K562 (cell line): ENCODE measurements around the gene WFDC2. TPM values are rescaled to one million over a fixed set of nuclear protein-coding genes. Genes with fewer than 3 reads are reported as not detected.

Experiments used
- ATAC-seq: fragments of 200-7000 bp; cut with Tn5 transposase; 3 replicates; pipeline ENCODE4 v1.9.1; 2020; ENCODE audit warnings: moderate library complexity
- BruUV-seq: library from RNA; stranded (reverse); fragments of 400-500 nt; replicated peaks from 2 replicates; lab custom pipeline; 2021; lab: Mats Ljungman, UMichigan
- CTCF ChIA-PET: fragments of 300-600 bp; formaldehyde crosslinking; extraction: SDS; loops from one replicate; lab custom pipeline; 2021; ENCODE audit warnings: low intra/inter-chr PET ratio; lab: Yijun Ruan, JAX
- POLR2A ChIA-PET: fragments of 300-600, 350-650 bp; sonication (Branson Sonifier 250); formaldehyde crosslinking; extraction: SDS; loops from one replicate; lab custom pipeline; 2021; ENCODE audit warnings: antibody characterized with exemption, inconsistent platforms; lab: Yijun Ruan, JAX
- DNase-seq, 4 experiments: peaks; one replicate each; pipeline versions ENCODE4 v3.0.0 to v3.0.0-alpha.2; 2011 to 2018; ENCODE audit warnings: low spot score in 3 of 4, mixed read lengths in 3 of 4; ENCODE audit errors: extremely low read depth in 1 of 4
- FAIRE-seq: peaks from 2 replicates; lab custom pipeline; 2011; peaks lifted over from hg19 to GRCh38; lab: Jason Lieb, UNC
- H2AFZ ChIP-seq: 2 replicates; pipeline ENCODE4 v1.6.0; 2011; ENCODE audit warnings: low read depth, low read length, control low read depth, inconsistent platforms
- H3K27ac ChIP-seq: fragments of 200-600 bp; 3 replicates; pipeline ENCODE4 v1.8.0; 2011; ENCODE audit warnings: low read depth, mild to moderate bottlenecking, control low read depth, inconsistent platforms, low read length, moderate library complexity, mixed read lengths; ENCODE audit errors: extremely low read depth
- H3K27me3 ChIP-seq, 2 experiments: fragments of 300-600 bp in 1 of 2; 2 replicates in 1 of 2; 3 replicates in 1 of 2; pipeline versions ENCODE4 v1.6.0 to v1.8.0; 2011; ENCODE audit warnings: inconsistent platforms in 2 of 2, low read length in 2 of 2, mild to moderate bottlenecking in 1 of 2, mixed read lengths in 1 of 2, moderate library complexity in 1 of 2; ENCODE audit not compliant: control insufficient read depth in 2 of 2, insufficient read depth in 2 of 2
- H3K36me3 ChIP-seq: fragments of 300-600 bp; 3 replicates; pipeline ENCODE4 v1.8.0; 2011; ENCODE audit warnings: mild to moderate bottlenecking, low read length, inconsistent platforms; ENCODE audit not compliant: control insufficient read depth, insufficient read depth
- H3K4me1 ChIP-seq, 2 experiments: fragments of 200-600 bp in 1 of 2; replicated peaks in 1 of 2; 2 replicates in 1 of 2; 3 replicates in 1 of 2; pipeline versions ENCODE4 v1.5.1 to v1.8.0; 2011; ENCODE audit warnings: inconsistent platforms in 2 of 2, low read length in 2 of 2, mild to moderate bottlenecking in 1 of 2, mixed read lengths in 1 of 2, moderate library complexity in 1 of 2; ENCODE audit not compliant: control insufficient read depth in 2 of 2, insufficient read depth in 2 of 2
- H3K4me2 ChIP-seq: 2 replicates; pipeline ENCODE4 v1.6.1; 2011; ENCODE audit warnings: low read length, control low read depth, inconsistent platforms, mixed read lengths; ENCODE audit not compliant: insufficient read depth
- H3K4me3 ChIP-seq: fragments of 200-600 bp; sonication (generic), shearing (Covaris generic); 2 replicates; pipeline ENCODE4 v1.5.1; 2016; ENCODE audit warnings: control low read depth, inconsistent platforms
- H3K79me2 ChIP-seq: fragments of 200-600 bp; 3 replicates; pipeline ENCODE4 v1.8.0; 2011; ENCODE audit warnings: low read length, inconsistent platforms; ENCODE audit not compliant: control insufficient read depth, insufficient read depth
- H3K9ac ChIP-seq, 2 experiments: 2 replicates each; pipeline versions ENCODE4 v1.6.0 to v1.6.1; 2011; ENCODE audit warnings: low read depth in 2 of 2, low read length in 2 of 2, control low read depth in 1 of 2, inconsistent platforms in 1 of 2, mild to moderate bottlenecking in 1 of 2, mixed read lengths in 1 of 2; ENCODE audit not compliant: insufficient read depth in 1 of 2
- H3K9me1 ChIP-seq: one replicate; pipeline ENCODE4 v1.6.0; 2011; ENCODE audit warnings: inconsistent platforms, mild to moderate bottlenecking, low read length, moderate library complexity; ENCODE audit not compliant: control insufficient read depth, insufficient read depth
- H3K9me3 ChIP-seq: replicated peaks from 2 replicates; pipeline ENCODE4 v1.5.1; 2011; ENCODE audit warnings: low read depth, low read length, inconsistent platforms; ENCODE audit not compliant: control insufficient read depth, insufficient read depth
- H4K20me1 ChIP-seq: replicated peaks from 2 replicates; pipeline ENCODE4 v1.6.1; 2011; ENCODE audit warnings: low read length, inconsistent platforms, mixed read lengths; ENCODE audit not compliant: control insufficient read depth, insufficient read depth
- ATF3 ChIP-seq, 2 experiments: fragments of 450-650 bp in 1 of 2; sonication (generic) in 1 of 2; formaldehyde crosslinking in 1 of 2; IDR thresholded peaks in 1 of 2; conservative IDR thresholded peaks in 1 of 2; 2 replicates each; pipeline versions ENCODE4 v1.6.1 to v1.8.1; 2016 to 2023; ENCODE audit warnings: mild to moderate bottlenecking in 2 of 2, moderate library complexity in 2 of 2, inconsistent platforms in 1 of 2, missing genetic modification reagents in 1 of 2
- CBFA2T2 ChIP-seq: fragments of 450-650 bp; conservative IDR thresholded peaks from 2 replicates; pipeline ENCODE4 v1.6.1; 2017; ENCODE audit warnings: mild to moderate bottlenecking
- HCFC1 ChIP-seq: IDR thresholded peaks from 2 replicates; pipeline ENCODE4 v1.6.1; 2012; ENCODE audit warnings: low read depth, low read length, improper control_type of control experiment
- KLF6 ChIP-seq: fragments of 250-450 bp; sonication (Bioruptor Pico); IDR thresholded peaks from 2 replicates; pipeline ENCODE4 v1.4.0; 2020; ENCODE audit warnings: mild to moderate bottlenecking, moderate library complexity, borderline replicate concordance
- NBN ChIP-seq: fragments of 450-650 bp; IDR thresholded peaks from 2 replicates; pipeline ENCODE4 v1.6.1; 2016; ENCODE audit warnings: low read depth, mild to moderate bottlenecking
- POLR2AphosphoS5 ChIP-seq: IDR thresholded peaks from 2 replicates; pipeline ENCODE4 v1.6.1; 2011; ENCODE audit warnings: mild to moderate bottlenecking, low read depth, low read length, moderate library complexity; ENCODE audit not compliant: control insufficient read depth, insufficient read depth
- SRSF7 ChIP-seq: fragments of 200-400 bp; formaldehyde crosslinking; optimal IDR thresholded peaks from 2 replicates; pipeline ENCODE3; 2017; ENCODE audit warnings: mild to moderate bottlenecking, low read depth, low read length
- ZBTB11 ChIP-seq, 3 experiments: fragments of 200-800 bp in 1 of 3; fragments of 250-450 bp in 1 of 3; fragments of 450-650 bp in 1 of 3; sonication (Bioruptor Pico) in 1 of 3; sonication (Bioruptor generic) in 1 of 3; formaldehyde crosslinking in 1 of 3; IDR thresholded peaks; 2 replicates each; pipeline versions ENCODE4 v1.6.1 to v1.8.0; 2016 to 2022; ENCODE audit warnings: mild to moderate bottlenecking in 2 of 3, missing genetic modification characterization in 2 of 3, missing compliant biosample characterization in 1 of 3, moderate library complexity in 1 of 3
- ZKSCAN1 ChIP-seq: fragments of 150-350 bp; IDR thresholded peaks from 2 replicates; pipeline ENCODE4 v1.6.1; 2016; ENCODE audit warnings: low read depth, low read length
- ZNF398 ChIP-seq: fragments of 250-450 bp; sonication (Bioruptor Pico); IDR thresholded peaks from 2 replicates; pipeline ENCODE4 v1.8.0; 2021; ENCODE audit warnings: moderate library complexity, mild to moderate bottlenecking, inconsistent platforms
- ZNF76 ChIP-seq: fragments of 250-450 bp; sonication (Bioruptor Pico); IDR thresholded peaks from 2 replicates; pipeline ENCODE4 v1.4.0; 2020; ENCODE audit warnings: mild to moderate bottlenecking, moderate library complexity, borderline replicate concordance
- WGBS: fragments of 100-300 bp; shearing (Covaris generic); methylation state at CpG from one replicate; pipeline ENCODE4 v1.1.6; 2016; ENCODE audit warnings: low coverage, mixed read lengths; ENCODE audit not compliant: insufficient coverage; ENCODE audit errors: missing lambda C conversion rate; 5-methylcytosine and 5-hydroxymethylcytosine counted together
- in situ Hi-C: fragments of 300-500 bp; cut with MboI; formaldehyde crosslinking; loops from 4 replicates; pipeline ENCODE4 v1.15.0; 2018; ENCODE audit warnings: inconsistent platforms, mixed read lengths
- intact Hi-C: fragments of 100-400 bp; cut with micrococcal nuclease; formaldehyde crosslinking; loops from 2 replicates; pipeline ENCODE4 v1.14.2; 2022
- polyA plus RNA-seq, 8 experiments: library from polyadenylated mRNA; depleted of rRNA in 4 of 8; stranded (reverse) in 5 of 8; unstranded in 3 of 8; fragments of >200 nt; fragmentation: Nextera tagmentation in 2 of 8; fragmentation: Illumina TruSeq in 1 of 8; extraction: Ambion mirVana in 2 of 8; extraction: Trizol in 1 of 8; gene quantifications; 2 replicates each; pipeline versions ENCODE4 v1.2.1 to v1.2.3, GENCODE V29; 2011 to 2014; ENCODE audit warnings: inconsistent platforms in 1 of 8, missing spikeins in 1 of 8
- total RNA-seq, 7 experiments: library from RNA; depleted of rRNA in 6 of 7; stranded (reverse); fragments of >200 nt in 6 of 7; fragmentation: Illumina TruSeq in 2 of 7; extraction: Trizol in 2 of 7; gene quantifications; 2 replicates each; pipeline versions ENCODE4 v1.2.1 to v1.2.3, GENCODE V29; 2011 to 2021; ENCODE audit warnings: low replicate concordance in 1 of 7

The WFDC2 gene
- total and polyA plus RNA-seq, 9 of the 15 experiments (the other 6 are each of a cell fraction or from before 2014, with no cell fraction given) = not detected

- H3K4me3 ChIP-seq = no peak overlapping the region
- H3K79me2 ChIP-seq = peaks cover 26% of the 10 kb centered on the region
- no peak overlapping the region for H3K9ac ChIP-seq
- H3K4me2 ChIP-seq = no peak overlapping the region
- no peaks in the 10 kb centered on the region for H3K9me3 ChIP-seq
- no TSS peak for BruUV-seq
- no peaks in the 10 kb centered on the region for H3K27me3 ChIP-seq
- WGBS = 90% methylated on average over 8 of the region's 8 CpGs
- in situ Hi-C loops = no loop called here
- no peak for ATAC-seq
- intact Hi-C loops = no loop called here
- CTCF ChIA-PET = no interaction called here
- no peaks in the 10 kb centered on the region for H3K9me1 ChIP-seq
- H3K4me1 ChIP-seq = peaks cover 4 to 8% of the 10 kb centered on the region in 2 experiments; a peak in 1 of 5 replicates
- H3K36me3 ChIP-seq = peaks cover 69% of the 10 kb centered on the region; the same call in 2 of the 3 replicates
- no peak overlapping the region for H2AFZ ChIP-seq
- H4K20me1 ChIP-seq = no peaks in the 10 kb centered on the region
- no peak overlapping the region for H3K27ac ChIP-seq
- no peak for FAIRE-seq
- POLR2A ChIA-PET = interaction anchor here (0.7 to 1.9 kb wide), 2 partner anchors 47 to 108 kb away, joined by 3 to 5 read pairs; no protein-coding TSS in a partner anchor
- DNase-seq = no peak
- TF ChIP-seq ZKSCAN1 (no peak), ATF3 (IDR thresholded peaks at IDR 0.05) (no peak), ATF3 (CRISPR knock-in tag; conservative IDR thresholded peaks at IDR 0.05) (no peak), SRSF7 (no peak), KLF6 (CRISPR knock-in tag) (no peak), ZNF76 (no peak), POLR2AphosphoS5 (no peak), CBFA2T2 (no peak), NBN (no peak), ZBTB11 (CRISPR knock-in tag; IDR thresholded peaks at IDR 0.05) (no peak), HCFC1 (no peak), ZNF398 (CRISPR knock-in tag) (no peak)
Observed at GRCh38 chr20:45420125-45420524, 49.4 kb upstream of the WFDC2 start.
